CD4-positive, alpha-beta T cell treated with Interleukin-4 for 4 hours (primary cell): Measurements from ENCODE around the gene CFAP119.

ENCODE experiments used
- DNase-seq: peaks from one replicate; pipeline ENCODE4 v3.0.0-alpha.2; 2020

The CFAP119 gene

DNA sequence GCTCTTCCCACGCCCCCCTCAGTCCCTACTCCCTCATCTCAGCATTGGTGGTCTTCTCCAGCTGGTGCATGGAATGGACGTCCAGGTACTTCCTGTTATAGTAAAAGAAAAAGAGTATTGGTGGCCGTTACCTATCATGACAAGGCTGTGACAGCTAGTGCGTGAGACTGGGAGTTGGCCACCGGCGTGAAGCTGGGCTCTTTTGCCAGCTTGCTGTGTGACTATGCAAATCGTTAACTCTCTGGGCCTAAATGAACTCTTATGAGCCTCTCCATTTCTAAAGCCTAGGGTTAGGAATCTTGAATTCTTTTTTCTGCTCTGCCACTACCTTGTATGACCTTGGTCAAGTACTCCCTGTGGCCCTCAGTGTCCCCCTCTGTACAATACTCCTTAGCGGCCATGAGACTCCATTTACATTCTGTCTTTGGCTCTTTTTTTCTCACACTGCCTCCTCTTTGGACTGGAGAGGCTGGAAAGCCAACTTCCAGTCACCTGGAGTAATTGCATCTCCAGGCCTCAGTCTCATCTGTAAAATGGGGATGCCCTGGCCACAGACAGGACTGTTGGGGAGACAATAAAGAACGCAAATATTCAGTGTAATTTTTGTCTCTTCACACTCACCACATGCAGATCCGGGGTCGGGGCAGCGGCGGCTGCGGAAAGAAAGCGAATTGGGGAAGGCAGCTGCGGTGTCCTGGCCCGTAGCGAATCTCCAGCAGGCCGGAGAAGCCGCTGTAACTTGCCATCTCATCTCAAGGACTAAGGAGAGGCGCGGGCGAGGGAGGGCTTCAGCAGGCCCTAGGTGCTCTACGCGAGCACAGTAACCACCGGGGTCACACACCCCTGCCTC is 1.1 kb downstream of the CFAP119 start:
- no peak for DNase-seq

DNA sequence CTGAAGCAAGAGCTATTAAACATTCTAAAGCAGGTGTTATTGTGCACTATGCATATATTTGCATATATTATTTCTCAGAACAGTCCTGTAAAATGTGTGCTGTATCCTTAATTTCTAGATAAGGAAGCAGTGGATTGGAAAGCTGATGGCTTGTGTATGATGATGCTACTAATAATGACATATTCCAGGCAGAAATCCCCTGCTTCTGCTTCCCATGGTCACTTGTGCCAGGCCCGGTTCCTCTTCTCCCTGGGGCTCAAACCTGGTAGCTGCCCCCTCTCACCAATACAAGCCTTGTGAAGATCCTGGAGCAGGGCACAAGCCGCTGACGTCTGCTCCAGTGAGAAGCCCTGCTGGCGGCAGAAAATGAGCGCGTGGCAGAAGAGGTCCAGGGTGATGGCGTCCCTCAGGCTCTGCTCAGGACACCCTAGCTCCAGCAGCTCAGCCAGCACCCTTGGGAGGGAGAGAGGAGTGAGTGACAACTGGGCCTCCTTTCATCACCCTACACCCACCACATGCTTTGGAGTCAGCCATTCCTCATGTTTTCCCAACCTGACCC is 1.8 kb downstream of the CFAP119 start:
- DNase-seq, result no peak

- no peak for DNase-seq
Observed at GRCh38 chr16:30758988-30759491, 2.8 kb downstream of the CFAP119 start.

DNA sequence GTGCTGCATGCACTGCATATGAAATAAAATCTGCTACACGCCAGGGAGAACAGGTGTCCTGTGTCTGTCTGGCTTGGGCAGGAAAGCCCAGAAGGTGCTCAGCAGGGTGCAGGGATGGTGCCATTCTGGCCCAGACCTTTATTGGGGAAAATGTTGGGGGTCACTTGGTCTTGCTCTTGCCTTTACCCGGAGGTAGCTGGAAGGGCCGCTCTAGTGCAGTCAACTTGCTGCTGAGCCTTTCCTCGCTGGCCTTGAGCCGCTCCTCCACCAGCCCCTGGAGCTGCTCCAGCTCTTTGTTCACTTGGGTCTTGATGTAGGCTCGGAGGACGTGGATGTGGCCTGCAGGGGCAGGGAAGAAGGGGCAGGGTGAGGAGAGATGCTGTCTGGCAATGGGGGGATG is 4.5 kb downstream of the CFAP119 start:
- no peak for DNase-seq

DNA sequence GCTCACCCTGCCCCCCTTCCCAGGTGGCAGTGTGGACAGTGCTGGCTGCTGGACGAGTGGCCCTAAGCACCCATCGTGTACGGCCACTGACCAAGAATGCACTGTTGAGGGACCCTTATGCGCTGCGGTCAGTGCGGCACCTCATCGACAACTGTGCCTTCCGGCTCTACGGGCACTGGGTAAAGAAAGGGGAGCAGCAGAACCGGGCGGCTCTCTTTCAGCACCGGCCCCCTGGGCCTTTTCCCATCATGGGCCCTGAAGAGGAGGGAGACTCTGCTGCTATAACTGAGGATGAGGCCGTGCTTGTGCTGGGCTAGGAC is 5.1 kb downstream of the CFAP119 start:
- no peak for DNase-seq

DNA sequence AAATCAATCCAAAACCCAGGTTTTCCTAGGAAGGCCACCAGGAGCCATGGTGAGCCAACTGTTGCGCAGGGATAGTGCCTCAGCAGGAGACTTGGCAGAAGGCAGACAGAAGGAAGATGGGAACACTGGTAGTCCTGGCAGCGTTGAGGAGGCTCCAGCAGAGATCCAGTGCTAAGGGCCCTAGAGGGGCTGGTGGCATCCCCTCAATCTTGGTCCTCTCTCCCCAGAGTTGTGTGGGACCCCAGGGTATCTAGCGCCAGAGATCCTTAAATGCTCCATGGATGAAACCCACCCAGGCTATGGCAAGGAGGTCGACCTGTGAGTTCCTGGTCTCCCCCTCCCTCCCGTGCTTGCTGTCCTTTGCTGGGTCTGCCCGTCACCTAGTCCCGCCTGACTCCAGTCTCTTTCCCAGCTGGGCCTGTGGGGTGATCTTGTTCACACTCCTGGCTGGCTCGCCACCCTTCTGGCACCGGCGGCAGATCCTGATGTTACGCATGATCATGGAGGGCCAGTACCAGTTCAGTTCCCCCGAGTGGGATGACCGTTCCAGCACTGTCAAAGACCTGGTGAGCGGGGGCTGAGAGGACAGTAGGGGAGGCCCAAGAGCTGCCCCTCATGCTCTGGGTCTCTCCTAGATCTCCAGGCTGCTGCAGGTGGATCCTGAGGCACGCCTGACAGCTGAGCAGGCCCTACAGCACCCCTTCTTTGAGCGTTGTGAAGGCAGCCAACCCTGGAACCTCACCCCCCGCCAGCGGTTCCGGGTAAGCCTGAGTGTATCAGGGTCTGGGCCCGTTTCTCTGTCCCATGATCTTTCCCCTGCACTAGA is 5.7 kb downstream of the CFAP119 start:
- no peak for DNase-seq

DNA sequence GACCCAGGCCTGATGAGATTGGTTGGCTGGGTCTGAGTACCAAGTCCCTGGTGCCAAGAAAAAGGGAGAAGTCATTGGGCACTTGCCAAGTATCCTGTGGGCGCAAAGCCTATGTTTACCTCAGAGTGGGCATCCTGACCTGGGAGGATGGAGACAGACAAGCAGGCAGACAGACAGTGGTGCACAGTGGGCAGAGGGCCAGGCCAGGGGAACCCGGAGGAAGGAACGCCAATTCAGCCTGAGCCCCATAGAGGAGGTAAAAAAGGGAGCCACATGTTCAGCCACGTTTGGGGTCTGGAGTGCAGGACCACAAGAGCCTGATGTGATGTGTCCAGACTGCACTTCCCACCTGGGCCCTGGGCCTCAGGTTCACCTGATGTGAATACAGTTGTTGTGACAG is 8.3 kb downstream of the CFAP119 start:
- no peak for DNase-seq

DNA sequence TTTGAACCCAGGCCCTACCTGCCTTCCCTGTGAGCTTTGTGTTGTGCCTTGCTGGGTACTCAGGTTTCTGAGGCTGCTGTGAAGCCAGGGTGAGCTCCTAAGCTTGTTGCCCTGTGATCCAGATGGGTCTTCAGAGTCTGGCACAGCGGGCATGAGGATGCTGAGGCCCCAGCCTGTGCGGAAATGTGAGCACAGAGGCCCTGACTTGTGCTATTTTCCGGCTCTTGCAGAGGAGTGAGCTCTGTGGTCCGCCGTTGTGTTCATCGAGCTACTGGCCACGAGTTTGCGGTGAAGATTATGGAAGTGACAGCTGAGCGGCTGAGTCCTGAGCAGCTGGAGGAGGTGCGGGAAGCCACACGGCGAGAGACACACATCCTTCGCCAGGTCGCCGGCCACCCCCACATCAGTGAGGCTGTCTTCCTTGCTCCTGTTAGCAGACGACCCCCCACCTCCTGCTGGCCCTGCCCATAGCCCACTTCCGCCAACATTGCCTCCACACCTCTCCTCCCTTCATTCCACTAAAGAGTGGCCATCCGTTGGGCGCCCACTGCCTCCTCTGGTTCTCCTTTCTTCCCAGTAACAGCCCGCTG is 10.9 kb downstream of the CFAP119 start:
- no peak for DNase-seq

DNA sequence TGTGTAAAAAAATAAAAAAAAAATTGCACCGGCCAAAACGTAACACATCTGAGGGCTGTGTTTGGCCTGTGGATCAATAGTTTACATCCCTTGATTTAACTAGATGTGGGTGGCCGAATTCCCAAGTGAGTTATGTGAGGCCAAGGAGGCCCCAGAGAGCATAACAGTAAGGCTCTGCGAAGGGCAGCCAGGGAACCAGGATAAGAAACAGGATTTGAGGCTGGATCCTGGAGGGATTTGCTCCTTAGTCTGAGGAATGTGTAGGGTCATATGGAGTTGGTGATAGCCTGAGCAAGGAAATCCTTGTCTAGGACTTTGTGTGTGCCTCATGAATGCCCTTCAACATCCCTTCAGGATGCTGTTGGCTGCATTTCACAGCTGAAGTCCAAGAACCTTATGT is 11.7 kb downstream of the CFAP119 start:
- DNase-seq, result no peak

- DNase-seq, result peak; percentile 11
Observed at GRCh38 chr16:30748634-30749445, 13.0 kb downstream of the CFAP119 start.

DNA sequence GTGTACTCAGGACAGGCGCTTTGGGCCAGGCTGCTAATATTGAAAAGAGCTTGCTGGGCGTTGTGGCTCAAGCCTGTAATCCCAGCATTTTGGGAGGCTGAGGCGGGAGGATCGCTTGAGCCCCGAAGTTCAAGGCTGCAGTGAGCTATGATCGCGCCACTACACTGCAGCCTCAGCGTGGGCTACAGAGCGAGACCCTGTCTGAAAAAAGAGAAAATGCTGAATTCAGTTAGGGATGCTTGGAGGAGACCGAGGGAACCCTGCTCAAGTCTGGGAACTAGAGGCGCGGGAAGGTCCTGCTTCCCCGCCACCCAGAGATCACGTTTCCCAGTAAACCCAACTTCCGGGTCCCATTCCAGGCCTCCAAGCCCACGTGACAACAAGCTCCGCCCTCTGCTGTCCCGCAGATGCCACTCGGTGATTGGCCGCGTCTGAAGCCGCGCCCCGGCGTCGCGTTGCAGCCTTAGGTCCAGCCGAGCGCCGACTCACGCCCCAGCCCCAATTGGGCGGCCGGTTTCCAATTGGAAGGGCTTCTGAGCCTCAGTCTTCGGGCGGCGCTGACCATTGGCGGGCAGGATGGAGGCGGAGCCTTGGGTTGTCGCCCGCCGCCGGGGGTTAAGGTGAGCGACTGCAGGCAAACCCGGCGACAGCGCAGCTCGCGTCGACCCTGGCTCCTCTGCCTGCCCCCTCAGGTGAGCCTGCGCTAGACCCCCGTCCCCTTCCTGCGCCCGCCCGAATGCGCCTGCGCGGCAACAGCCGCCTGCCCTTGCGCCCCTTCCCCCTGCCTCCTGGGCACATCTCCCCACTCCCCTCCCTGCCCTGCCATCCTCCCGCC is 13.8 kb downstream of the CFAP119 start, which contains the start of gene PHKG2:
TSS of gene PHKG2 (plus strand) at position 627 of the 835 bp plus-strand sequence. CDS start 396 bp downstream, outside the sequence.
- peak; percentile 97 for DNase-seq

DNA sequence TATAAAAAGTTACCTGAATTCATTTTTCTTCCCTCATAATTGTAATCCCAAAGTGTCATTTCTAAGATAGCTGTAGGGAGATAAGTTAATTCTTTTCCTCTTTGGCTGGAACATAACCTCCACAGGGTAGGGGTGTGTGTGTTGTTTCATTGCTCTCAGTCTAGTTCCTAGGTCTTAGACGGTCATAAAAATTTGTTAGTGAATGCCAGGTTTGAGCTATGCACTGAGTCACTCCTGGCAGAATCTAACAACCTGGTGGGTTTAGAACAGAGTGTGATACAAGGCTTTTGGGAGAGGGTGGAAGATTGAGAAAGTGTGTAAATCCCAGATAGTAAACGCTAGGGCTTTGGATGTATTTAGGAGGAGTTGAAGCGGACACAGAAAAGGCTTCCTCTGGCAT is 14.5 kb downstream of the CFAP119 start:
- no peak for DNase-seq

GRCh38 chr16:30746638-30747175 is 15.2 kb downstream of the CFAP119 start:
- DNase-seq, result no peak

GRCh38 chr16:30745082-30745481 is 16.8 kb downstream of the CFAP119 start:
- no peak for DNase-seq

DNA sequence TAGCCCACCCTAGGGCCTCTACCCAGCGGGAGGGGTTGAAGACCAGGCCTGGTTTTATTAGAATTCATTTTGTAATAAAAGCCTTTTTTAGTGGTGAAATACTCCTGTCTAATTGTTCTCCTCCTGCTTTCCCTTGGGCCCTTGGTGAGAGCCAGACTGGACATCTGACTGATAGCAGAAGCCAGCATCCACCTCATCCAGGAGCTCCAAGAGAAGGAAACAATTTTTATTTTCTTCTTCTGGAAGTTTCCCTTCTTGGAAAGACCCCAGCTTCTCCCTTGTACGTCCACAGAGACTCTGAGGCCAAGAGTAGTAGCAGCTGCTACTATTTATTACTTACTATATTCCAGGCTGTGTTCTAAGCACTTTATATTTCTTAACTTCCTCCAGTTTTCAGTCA is 17.7 kb downstream of the CFAP119 start:
- DNase-seq, result no peak

DNA sequence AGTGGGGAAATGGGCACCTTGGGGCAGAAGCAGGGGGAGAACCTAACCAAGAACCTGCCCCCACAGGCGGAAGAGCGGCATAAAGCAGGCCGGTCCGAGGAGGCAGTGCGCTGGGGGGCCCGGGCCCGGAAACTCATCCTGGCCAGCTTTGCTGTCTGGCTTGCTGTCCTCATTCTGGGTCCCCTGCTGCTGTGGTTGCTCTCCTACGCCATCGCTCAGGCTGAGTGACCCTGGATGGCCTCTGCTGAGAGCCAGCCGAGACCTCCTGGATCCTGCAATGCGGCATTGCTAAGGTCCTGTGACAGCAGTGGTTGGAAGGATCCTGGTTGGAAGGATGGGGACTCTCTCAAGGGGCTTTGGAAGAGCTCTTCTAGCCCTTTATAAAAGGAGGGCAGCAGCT is 18.1 kb downstream of the CFAP119 start:
- no peak for DNase-seq

DNA sequence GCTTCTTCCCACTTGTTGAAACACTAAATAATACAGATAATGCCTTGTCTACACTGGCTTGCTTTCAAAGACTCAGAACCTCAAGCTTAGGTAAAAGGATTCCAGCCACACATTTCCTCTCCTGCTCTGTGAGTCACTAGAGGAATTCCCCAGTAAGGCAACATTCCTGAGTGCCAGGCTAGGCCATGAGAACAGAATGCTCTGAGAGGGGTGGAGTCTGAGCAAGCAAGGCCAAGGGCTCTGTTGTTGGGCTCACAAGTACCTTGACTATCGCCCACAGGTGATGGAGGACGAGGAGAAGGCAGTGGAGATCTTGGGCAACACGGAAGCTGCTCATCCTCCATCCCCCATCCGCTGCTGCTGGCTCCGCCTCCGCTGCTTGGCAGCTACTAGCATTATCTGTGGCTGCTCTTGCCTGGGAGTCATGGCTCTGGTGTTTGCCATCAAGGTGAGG is 20.4 kb downstream of the CFAP119 start:
- DNase-seq, result no peak

DNA sequence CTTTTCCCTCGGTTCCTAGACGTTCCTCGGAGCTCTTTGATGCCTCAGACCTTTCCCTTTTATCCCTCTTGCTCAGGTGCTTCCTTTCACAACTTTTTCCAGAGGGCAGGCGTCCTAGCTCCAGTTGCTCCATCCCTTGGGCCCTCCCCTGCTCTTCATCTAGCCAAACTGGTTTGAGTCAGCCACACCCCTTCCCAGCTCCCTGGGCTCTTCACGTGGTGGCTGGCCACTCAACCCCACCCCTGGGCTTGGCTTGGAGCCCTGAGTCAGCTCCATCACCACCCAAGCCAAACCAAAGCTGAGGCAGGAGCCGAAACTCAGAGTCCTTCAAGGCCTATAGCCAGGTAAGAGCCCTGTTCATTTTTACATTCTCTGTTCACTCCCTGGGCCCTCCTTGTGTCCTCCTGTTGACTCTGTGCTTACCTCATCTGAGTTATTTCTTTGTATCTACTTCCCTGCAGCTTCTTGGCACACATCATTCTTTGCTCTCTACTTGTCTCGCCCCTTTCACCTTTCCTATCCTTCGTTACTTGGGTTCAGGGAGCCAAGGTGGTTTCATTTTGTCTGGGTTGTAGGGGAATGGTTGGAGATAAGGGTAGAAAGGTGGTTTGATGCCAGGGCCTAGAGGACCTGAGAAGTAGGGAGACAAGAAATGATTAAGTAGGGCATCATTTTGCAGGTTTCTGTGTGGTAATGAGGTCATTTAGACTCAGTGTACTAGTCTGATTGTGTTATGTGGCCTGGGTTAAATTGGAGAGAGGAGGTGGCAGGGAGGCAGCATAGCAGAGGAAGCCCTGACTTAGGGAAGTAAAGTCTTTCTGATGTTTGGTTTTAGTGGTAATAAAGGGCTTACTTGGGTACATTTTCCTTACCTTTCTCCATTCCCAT is 21.3 kb downstream of the CFAP119 start:
- no peak for DNase-seq

- DNase-seq, result no peak
Observed at GRCh38 chr16:30738984-30739951, 22.6 kb downstream of the CFAP119 start.
